Keratinocyte (primary cell): ENCODE results near the gene GRM7.

Experiments
- CTCF ChIP-seq, 3 experiments: IDR thresholded peaks in 1 of 3; conservative IDR thresholded peaks in 1 of 3; optimal IDR thresholded peaks in 1 of 3; 2 replicates in 2 of 3; 3 replicates in 1 of 3; pipeline versions ENCODE3 to v1.5.1; 2011; ENCODE audit warnings: low read length in 3 of 3, mild to moderate bottlenecking in 3 of 3, moderate library complexity in 2 of 3, control low read depth in 1 of 3, inconsistent platforms in 1 of 3; ENCODE audit not compliant: insufficient read depth in 2 of 3; ENCODE audit errors: extremely low read depth in 1 of 3
- EZH2 ChIP-seq: IDR thresholded peaks from one replicate; pipeline ENCODE4 v1.6.1; 2012; ENCODE audit warnings: inconsistent platforms, mild to moderate bottlenecking, low read length, moderate library complexity

GRCh38 chr3:7503431-7503830, 642.5 kb downstream of the GRM7 start:
- TF ChIP-seq CTCF (optimal IDR thresholded peaks at IDR 0.05 in 1 of 3, IDR thresholded peaks at IDR 0.05 in 1 of 3, conservative IDR thresholded peaks at IDR 0.05 in 1 of 3; ENCODE audit: extremely low read depth in 1 of 3, insufficient read depth in 2 of 3, low read length in 3 of 3) (no peak), EZH2 (no peak)
